Choroid plexus epithelial cell (primary cell): ENCODE data around the gene CRYM.

Experiments used
- DNase-seq: peaks from one replicate; pipeline ENCODE4 v3.0.0-alpha.2; 2010; ENCODE audit warnings: low read depth
- H3K4me3 ChIP-seq: 2 replicates; pipeline ENCODE4 v1.5.1; 2011; ENCODE audit warnings: low read depth, mild to moderate bottlenecking, control low read depth, low read length, moderate library complexity
- CTCF ChIP-seq: conservative IDR thresholded peaks from 2 replicates; pipeline ENCODE4 v1.5.1; 2011; ENCODE audit warnings: low read depth, mild to moderate bottlenecking, control low read depth, inconsistent platforms, low read length, moderate library complexity

Gene CRYM

DNA sequence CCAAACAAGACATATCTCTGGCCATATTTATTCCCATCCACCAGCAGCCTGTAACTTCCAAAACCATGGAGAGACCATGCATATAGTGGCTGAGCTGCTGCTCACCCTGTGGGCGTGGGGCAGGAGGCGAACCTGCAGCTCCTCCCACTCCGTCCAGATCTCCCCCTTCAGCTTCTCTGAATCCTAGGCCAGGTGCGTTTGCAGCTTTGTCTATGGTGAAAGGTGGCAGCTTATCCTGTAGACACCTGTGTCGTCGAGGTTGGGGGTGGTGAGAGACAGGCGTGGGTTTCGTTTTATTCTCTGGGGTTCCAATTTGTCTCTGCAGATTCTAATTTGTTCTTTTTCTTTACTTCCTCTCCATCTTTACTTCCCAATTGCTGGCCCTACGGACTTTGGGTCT is 54.3 kb downstream of the CRYM start:
- TF ChIP-seq CTCF, result no peak
- no peak for DNase-seq
- H3K4me3 ChIP-seq, result no peak overlapping the region

DNA sequence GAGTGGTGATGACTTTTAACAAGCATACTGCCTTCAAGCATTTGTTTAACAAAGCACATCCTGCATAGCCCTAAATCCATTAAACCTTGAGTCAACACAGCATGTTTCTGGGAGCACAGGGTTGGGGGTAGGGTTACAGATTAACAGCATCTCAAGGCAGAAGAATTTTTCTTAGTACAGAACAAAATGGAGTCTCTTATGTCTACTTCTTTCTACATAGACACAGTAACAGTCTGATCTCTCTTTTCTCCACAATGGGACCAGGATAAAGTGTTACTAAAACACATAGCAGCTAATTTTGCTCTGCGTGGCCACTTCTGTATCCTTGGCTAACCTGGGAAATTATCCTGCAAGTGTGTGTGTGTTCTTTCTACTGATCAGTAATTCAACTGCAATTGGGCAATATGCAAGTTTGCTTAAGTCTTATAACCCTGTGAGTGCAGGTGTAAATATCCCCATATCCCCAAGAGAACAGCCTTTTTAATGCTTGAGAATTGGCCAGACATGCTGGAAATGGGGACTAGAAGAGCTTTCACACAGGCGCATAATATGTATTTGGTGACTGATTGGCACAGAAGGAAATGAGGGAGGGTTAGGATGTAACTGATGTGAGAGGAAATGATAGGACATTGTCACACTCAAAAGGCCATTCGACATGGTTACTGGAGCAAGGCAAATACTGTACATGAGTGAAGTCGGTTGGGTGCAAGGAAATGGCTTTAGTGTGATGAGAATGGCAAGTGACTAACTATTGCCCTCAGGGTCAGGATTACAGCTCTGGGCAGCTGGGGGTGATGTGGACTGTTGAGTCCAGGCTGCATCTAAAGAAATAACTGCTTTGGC is 55.4 kb downstream of the CRYM start:
- TF ChIP-seq CTCF, result no peak
- H3K4me3 ChIP-seq, result no peak overlapping the region
- DNase-seq, result no peak

- DNase-seq, result no peak
- no peak for TF ChIP-seq CTCF
- no peak overlapping the region for H3K4me3 ChIP-seq
Observed at GRCh38 chr16:21219551-21219950, 58.5 kb downstream of the CRYM start.

- no peak for TF ChIP-seq CTCF
- H3K4me3 ChIP-seq, result no peak overlapping the region
- peak; percentile 2 for DNase-seq
Observed at GRCh38 chr16:21218153-21218552, 59.9 kb downstream of the CRYM start.

DNA sequence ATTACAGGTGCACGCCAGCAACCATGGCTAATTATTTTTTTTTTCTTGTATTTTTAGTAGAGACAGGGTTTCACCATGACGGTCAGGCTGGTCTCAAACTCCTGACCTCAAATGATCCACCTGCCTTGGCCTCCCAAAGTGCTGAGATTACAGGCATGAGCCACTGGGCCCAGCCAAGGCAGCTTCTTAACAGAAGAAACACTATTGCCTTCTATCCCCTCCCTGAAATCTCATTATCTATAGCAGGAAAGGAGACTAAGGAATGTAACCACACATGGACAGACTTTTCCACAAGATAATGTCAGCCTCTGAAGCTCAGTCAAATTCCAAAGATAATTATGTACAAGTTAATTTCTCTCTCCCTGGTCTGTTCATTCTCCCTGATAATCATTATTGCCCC is 61.0 kb downstream of the CRYM start:
- DNase-seq, result no peak
- no peak for TF ChIP-seq CTCF
- no peak overlapping the region for H3K4me3 ChIP-seq

DNA sequence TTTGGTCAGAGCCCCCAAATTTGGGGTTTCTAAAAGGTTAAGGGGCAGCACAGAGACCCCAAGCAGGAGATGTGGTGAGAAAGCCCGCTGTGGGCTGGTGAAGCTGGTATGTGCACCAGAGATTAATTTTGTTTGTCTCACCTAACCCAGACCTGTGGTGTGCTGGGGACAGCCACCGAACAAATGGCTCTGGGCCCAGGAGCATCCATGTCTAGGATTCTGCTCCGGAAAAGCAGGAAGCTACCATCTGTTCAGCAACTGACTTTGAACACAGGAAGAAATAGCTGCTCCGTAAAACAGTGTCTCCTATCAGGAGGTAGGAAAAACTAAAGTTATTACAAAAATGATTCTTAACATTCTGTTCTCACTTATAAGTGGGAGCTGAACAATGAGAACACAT is 64.0 kb downstream of the CRYM start:
- no peak for TF ChIP-seq CTCF
- no peak for DNase-seq
- no peak overlapping the region for H3K4me3 ChIP-seq

DNA sequence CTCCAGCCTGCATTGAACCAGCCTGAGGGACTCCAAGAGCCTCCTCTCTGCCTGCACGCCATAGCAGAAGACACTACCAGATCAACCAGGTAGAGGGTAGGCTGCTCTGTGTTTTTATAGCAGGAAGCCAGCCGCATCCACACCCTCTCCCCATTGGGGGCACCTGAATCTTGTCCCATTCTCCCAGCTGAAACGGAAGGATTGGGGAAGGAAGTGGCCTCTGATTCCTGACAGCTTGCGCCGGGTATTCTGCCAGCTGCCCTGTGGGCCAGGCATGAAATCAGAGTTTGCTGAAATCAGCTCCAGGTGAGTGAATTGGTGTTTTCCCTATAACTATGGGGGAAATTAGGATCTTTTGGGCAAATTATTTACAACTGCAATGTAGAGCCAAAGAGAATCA is 66.6 kb downstream of the CRYM start, which contains the start of gene ZP2:
Gene ZP2 (minus strand): TSS at position 89 of the 400 bp plus-strand sequence. CDS start 27 bp downstream, at position 62.
- DNase-seq, result no peak
- H3K4me3 ChIP-seq, result no peak within 1 kb of the TSS
- no peak for TF ChIP-seq CTCF
